Transverse colon (tissue), 4 donors: ENCODE measurements around the gene DPF3. TPM values are rescaled to one million over a fixed set of nuclear protein-coding genes. Genes with fewer than 3 reads are reported as not detected.

Experiments used
- DNase-seq: peaks from one replicate; pipeline ENCODE4 v3.0.0-alpha.2; 2019
- H3K27ac ChIP-seq, 4 donors: fragments of 200-600 bp; sonication (generic); 2 replicates each; pipeline ENCODE4 v1.5.1; 2016 to 2018; ENCODE audit warnings: inconsistent platforms in 4 of 4
- H3K27me3 ChIP-seq: fragments of 200-600 bp; sonication (generic); 2 replicates; pipeline ENCODE4 v1.5.1; 2017; ENCODE audit warnings: inconsistent platforms
- H3K36me3 ChIP-seq, 4 donors: fragments of 200-600 bp; sonication (generic); 2 replicates each; pipeline ENCODE4 v1.5.1; 2017 to 2019; ENCODE audit warnings: inconsistent platforms in 4 of 4
- H3K4me1 ChIP-seq, 4 donors: fragments of 200-600 bp; sonication (generic); 2 replicates each; pipeline ENCODE4 v1.5.1; 2017 to 2020; ENCODE audit warnings: inconsistent platforms in 4 of 4
- H3K4me3 ChIP-seq, 4 donors: fragments of 200-600 bp; sonication (generic); 1 replicate in 1 of 4; 2 replicates in 3 of 4; pipeline versions ENCODE4 v1.5.1 to v1.6.1; 2017 to 2019; ENCODE audit warnings: inconsistent platforms in 4 of 4
- H3K9me3 ChIP-seq, 2 donors: fragments of 200-600 bp; sonication (generic); 2 replicates each; pipeline ENCODE4 v1.5.1; 2017 to 2019; ENCODE audit warnings: inconsistent platforms in 2 of 2
- EP300 ChIP-seq: sonication (generic); formaldehyde crosslinking; IDR thresholded peaks from one replicate; pipeline ENCODE4 v1.6.1; 2017; ENCODE audit warnings: antibody characterized with exemption, low read depth
- POLR2A ChIP-seq: fragments of 450-650 bp; IDR thresholded peaks from one replicate; pipeline ENCODE4 v1.6.1; 2016; ENCODE audit warnings: antibody characterized with exemption, mild to moderate bottlenecking, moderate library complexity
- POLR2AphosphoS5 ChIP-seq, 3 donors: sonication (generic); formaldehyde crosslinking; IDR thresholded peaks; one replicate each; pipeline ENCODE4 v1.6.1; 2016; ENCODE audit warnings: antibody characterized with exemption in 3 of 3
- WGBS, 2 donors: methylation state at CpG; one replicate each; pipeline ENCODE4 v1.1.5; 2018; ENCODE audit warnings: low coverage in 1 of 2; 5-methylcytosine and 5-hydroxymethylcytosine counted together
- in situ Hi-C, 4 donors: fragments of 200-750 bp; cut with MboI; loops; one replicate each; pipeline versions ENCODE4 v1.15.0 to v1.15.1; 2017; ENCODE audit warnings: low sequenced_read_pairs in 3 of 4, low pct_ligation_motif_present in 1 of 4, low pct_unique_long_range_greater_than_20kb in 1 of 4
- intact Hi-C: fragments of 100-400 bp; cut with DNase I; formaldehyde crosslinking; loops from one replicate; pipeline ENCODE4 v1.15.1; 2023; ENCODE audit warnings: low total_unique reads
- small RNA-seq, 4 donors: library from RNA; depleted of rRNA; stranded (forward); fragments of <200 nt; gene quantifications; one replicate each; pipeline ENCODE3, GENCODE V24; 2016
- total RNA-seq, 4 donors: library from RNA; depleted of rRNA; stranded (reverse); fragments of >200 nt; gene quantifications; one replicate each; pipeline ENCODE4 v1.1.0, GENCODE V29; 2016
- TF ChIP-seq, protein P1 (sequence below), 5 experiments: fragments of 200-600 bp in 3 of 5; fragments of 450-650 bp in 2 of 5; sonication (generic) in 3 of 5; IDR thresholded peaks; 1 replicate in 2 of 5; 2 replicates in 3 of 5; pipeline ENCODE4 v1.5.1; 2016 to 2017; ENCODE audit warnings: antibody characterized with exemption in 5 of 5, inconsistent platforms in 3 of 5, mild to moderate bottlenecking in 2 of 5, moderate library complexity in 1 of 5

Gene DPF3
- total RNA-seq, 4 donors from 2014 or later = 7.1 to 23.5 (median 10.9) TPM

DNA sequence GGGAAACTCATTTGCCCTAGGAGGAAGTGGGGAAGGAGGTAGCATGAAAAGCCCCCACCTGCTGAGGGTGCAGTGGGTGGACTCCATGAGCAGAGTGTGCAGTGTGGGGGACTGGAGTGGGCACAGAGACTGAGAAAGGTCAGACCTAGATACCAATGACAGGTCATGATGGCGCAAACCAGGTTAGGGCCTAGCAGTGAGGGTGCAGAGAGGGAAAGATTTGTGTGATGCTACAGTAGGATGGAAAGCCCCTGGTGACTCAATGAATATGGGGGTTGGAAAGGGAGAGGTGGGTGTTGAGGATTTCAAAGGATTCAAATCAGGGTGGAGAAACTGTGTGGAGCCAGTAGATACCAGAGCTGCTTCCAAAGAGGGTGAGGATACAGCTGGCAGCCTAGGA lies 319.2 kb downstream of the DPF3 start:
- Histone ChIP-seq H3K27ac (no peak overlapping the region), H3K4me3 (no peak overlapping the region), H3K9me3 (no peaks in the 10 kb centered on the region), H3K4me1 (no peaks in the 10 kb centered on the region), H3K36me3 (no peaks in the 10 kb centered on the region), H3K27me3 (no peaks in the 10 kb centered on the region)
- intact Hi-C loops = no loop called here
- WGBS, 2 donors = 88 to 100% methylated on average over 1 of the region's 1 CpG
- no peak for DNase-seq
- TF ChIP-seq, protein P1, sequence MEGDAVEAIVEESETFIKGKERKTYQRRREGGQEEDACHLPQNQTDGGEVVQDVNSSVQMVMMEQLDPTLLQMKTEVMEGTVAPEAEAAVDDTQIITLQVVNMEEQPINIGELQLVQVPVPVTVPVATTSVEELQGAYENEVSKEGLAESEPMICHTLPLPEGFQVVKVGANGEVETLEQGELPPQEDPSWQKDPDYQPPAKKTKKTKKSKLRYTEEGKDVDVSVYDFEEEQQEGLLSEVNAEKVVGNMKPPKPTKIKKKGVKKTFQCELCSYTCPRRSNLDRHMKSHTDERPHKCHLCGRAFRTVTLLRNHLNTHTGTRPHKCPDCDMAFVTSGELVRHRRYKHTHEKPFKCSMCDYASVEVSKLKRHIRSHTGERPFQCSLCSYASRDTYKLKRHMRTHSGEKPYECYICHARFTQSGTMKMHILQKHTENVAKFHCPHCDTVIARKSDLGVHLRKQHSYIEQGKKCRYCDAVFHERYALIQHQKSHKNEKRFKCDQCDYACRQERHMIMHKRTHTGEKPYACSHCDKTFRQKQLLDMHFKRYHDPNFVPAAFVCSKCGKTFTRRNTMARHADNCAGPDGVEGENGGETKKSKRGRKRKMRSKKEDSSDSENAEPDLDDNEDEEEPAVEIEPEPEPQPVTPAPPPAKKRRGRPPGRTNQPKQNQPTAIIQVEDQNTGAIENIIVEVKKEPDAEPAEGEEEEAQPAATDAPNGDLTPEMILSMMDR (IDR thresholded peaks at IDR 0.05) = no peak
- TF ChIP-seq EP300 (no peak), POLR2A (no peak), POLR2AphosphoS5 (IDR thresholded peaks at IDR 0.05) (no peak)
- in situ Hi-C loops = no loop called here

DNA sequence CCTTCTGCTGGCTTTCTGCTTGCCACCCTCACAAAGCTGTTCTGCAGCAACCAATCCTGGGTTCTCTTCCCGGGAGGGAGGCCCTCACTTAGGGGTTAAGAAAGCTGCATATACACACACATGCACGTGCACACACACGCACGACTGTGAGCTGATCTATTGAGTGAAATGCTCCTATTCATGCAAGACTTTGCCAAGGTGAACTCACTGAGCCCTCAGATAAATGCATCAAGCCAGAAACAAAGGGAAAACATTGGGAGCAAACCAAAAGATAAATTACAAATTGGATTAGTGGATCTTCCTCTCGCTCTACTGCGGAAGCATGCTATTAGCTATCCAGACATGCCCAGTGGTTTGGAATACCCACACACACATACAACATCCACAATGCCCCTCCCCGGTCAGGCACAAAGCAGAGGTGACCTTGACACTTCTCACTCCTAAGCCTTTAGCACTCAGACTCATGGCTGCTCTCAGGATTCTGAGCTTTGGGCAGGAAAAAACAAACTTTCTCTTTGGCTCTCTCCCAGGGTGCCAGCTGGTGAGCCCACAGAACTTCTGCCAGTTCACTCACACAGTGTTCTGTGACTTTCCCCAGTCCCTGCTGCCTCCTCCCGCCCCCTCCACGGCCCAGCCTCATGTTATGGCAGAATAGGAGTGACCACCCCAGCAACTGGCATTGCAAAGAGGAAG lies 320.0 kb downstream of the DPF3 start:
- Histone ChIP-seq H3K4me3 (no peak overlapping the region), H3K27ac (no peak overlapping the region), H3K36me3 (no peaks in the 10 kb centered on the region), H3K9me3 (no peaks in the 10 kb centered on the region), H3K27me3 (no peaks in the 10 kb centered on the region), H3K4me1 (no peaks in the 10 kb centered on the region)
- in situ Hi-C loops (no loop called here), intact Hi-C loops (no loop called here)
- no peak for TF ChIP-seq POLR2AphosphoS5 (IDR thresholded peaks at IDR 0.05)
- no peak for TF ChIP-seq POLR2A
- TF ChIP-seq, protein P1 (IDR thresholded peaks at IDR 0.05) = no peak
- no peak for TF ChIP-seq EP300
- DNase-seq = no peak
- WGBS, 2 donors = 83 to 87% methylated on average over 1 to 9 of the region's 9 CpGs

Small RNA genes lying within 50 kb of the gene (small RNA-seq; reads per million reads assigned to genes)
- 0 reads per million in 4 donors for gene RF00019

Other genes with a start within 250 kb of the DPF3 start
- 100 to 1,000 TPM in 1 of 4 donors, 10 to 100 TPM in 2, 1 to 10 TPM in 1; 7.9 to 211 (median 22.8) TPM for gene DCAF4, start 32.4 kb upstream of the DPF3 start, total RNA-seq
- 10 to 100 TPM in 3 of 4 donors, 1 to 10 TPM in 1; 7.1 to 21.7 (median 17.5) TPM for gene ZFYVE1, start 133.0 kb upstream of the DPF3 start, total RNA-seq
- gene RBM25, start 164.4 kb upstream of the DPF3 start, total RNA-seq = 100 to 1,000 TPM in 1 of 4 donors, 10 to 100 TPM in 3; 53.1 to 157 (median 96.4) TPM
- gene PSEN1, start 242.4 kb upstream of the DPF3 start, total RNA-seq = 100 to 1,000 TPM; 101 to 221 (median 135) TPM